ENCODE measurements around the gene COL7A1. TPM values are rescaled to one million over a fixed set of nuclear protein-coding genes. Genes with fewer than 3 reads are reported as not detected.

The COL7A1 gene
- total RNA-seq, 1 donor from 2014 or later = 32.3 TPM

GRCh38 chr3:48636149-48636655, 41.1 kb upstream of the COL7A1 start:
- H3K4me3 Mint-ChIP-seq = peak overlapping the region; percentile 88
- H3K27ac Mint-ChIP-seq = no peak overlapping the region
- H3K36me3 Mint-ChIP-seq = no peaks in the 10 kb centered on the region
- DNase-seq (ENCODE audit: extremely low spot score, unreplicated experiment) = no peak
- H3K9me3 Mint-ChIP-seq = no peaks in the 10 kb centered on the region
- H3K4me1 Mint-ChIP-seq (ENCODE audit: unreplicated experiment) = peaks cover 15% of the 10 kb centered on the region
- TF ChIP-seq, protein P1, sequence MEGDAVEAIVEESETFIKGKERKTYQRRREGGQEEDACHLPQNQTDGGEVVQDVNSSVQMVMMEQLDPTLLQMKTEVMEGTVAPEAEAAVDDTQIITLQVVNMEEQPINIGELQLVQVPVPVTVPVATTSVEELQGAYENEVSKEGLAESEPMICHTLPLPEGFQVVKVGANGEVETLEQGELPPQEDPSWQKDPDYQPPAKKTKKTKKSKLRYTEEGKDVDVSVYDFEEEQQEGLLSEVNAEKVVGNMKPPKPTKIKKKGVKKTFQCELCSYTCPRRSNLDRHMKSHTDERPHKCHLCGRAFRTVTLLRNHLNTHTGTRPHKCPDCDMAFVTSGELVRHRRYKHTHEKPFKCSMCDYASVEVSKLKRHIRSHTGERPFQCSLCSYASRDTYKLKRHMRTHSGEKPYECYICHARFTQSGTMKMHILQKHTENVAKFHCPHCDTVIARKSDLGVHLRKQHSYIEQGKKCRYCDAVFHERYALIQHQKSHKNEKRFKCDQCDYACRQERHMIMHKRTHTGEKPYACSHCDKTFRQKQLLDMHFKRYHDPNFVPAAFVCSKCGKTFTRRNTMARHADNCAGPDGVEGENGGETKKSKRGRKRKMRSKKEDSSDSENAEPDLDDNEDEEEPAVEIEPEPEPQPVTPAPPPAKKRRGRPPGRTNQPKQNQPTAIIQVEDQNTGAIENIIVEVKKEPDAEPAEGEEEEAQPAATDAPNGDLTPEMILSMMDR (conservative IDR thresholded peaks at IDR 0.05) = no peak
- H3K27me3 Mint-ChIP-seq = no peaks in the 10 kb centered on the region

DNA sequence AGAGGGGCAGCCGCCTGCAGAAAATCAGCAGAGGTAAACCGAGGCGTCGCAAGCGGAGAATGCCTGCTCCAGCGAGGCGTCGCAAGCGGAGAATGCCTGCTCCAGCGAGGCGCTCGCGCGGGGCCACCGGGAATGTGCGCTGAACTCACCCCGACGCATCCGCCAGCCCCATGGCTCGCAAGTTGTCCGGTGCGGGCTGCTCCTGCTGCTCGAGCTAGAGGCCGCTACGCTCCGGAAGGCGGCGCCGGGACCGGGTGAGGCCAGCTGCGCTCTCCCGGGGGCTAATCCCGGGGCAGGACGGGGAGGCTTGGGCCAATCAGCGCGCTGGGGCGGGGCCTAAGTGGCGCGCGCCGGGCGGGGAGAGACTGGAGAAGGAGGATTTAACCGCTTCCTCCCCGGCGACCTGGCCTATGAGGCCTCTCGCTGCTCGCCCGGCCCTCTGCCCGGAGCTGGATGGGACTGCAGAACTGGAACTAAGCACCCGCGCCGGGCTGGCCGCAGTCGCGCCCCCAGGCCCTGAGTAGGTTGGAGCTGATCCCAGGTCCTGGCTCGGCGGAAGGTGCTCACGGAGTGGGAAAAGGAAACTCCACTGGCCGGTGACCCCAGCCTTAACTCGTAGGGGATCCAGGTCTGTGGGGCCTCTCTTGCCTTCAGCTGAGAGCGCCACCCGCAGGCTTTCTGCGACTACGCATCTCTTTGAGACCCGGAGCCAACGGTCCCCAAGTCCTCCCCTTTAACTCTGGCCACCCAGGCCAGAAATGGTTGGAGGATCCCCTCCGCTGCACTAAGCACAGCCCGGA, 40.3 kb upstream of the COL7A1 start, which contains the start of gene SLC26A6:
Gene SLC26A6 (minus strand): TSS at position 240 of the 800 bp plus-strand sequence. CDS start 68 bp downstream, at position 172.
- Mint-ChIP-seq H3K4me3 (peak within 1 kb of the TSS; percentile 88), H3K9me3 (no peaks in the 10 kb centered on the region), H3K36me3 (no peaks in the 10 kb centered on the region), H3K4me1 (ENCODE audit: unreplicated experiment) (peaks cover 15% of the 10 kb centered on the region), H3K27me3 (no peaks in the 10 kb centered on the region), H3K27ac (peak within 1 kb of the TSS; percentile 59)
- DNase-seq (ENCODE audit: extremely low spot score, unreplicated experiment) = peak; percentile 98
- TF ChIP-seq, protein P1 (conservative IDR thresholded peaks at IDR 0.05) = peak; percentile 75

- TF ChIP-seq, protein P1 (conservative IDR thresholded peaks at IDR 0.05) = no peak
- H3K36me3 Mint-ChIP-seq = no peaks in the 10 kb centered on the region
- no peaks in the 10 kb centered on the region for H3K9me3 Mint-ChIP-seq
- peak overlapping the region; percentile 59 for H3K27ac Mint-ChIP-seq
- no peaks in the 10 kb centered on the region for H3K27me3 Mint-ChIP-seq
- peak overlapping the region; percentile 88 for H3K4me3 Mint-ChIP-seq
- peaks cover 15% of the 10 kb centered on the region for H3K4me1 Mint-ChIP-seq (ENCODE audit: unreplicated experiment)
- no peak for DNase-seq (ENCODE audit: extremely low spot score, unreplicated experiment)
Measured at GRCh38 chr3:48634661-48635221, 39.6 kb upstream of the COL7A1 start.

GRCh38 chr3:48633743-48634142, 38.6 kb upstream of the COL7A1 start:
- Mint-ChIP-seq H3K4me1 (ENCODE audit: unreplicated experiment) (peaks cover 15% of the 10 kb centered on the region), H3K27me3 (no peaks in the 10 kb centered on the region), H3K27ac (no peak overlapping the region), H3K36me3 (peaks cover 7% of the 10 kb centered on the region), H3K9me3 (no peaks in the 10 kb centered on the region), H3K4me3 (peak overlapping the region; percentile 88)
- TF ChIP-seq, protein P1 (conservative IDR thresholded peaks at IDR 0.05) = no peak
- no peak for DNase-seq (ENCODE audit: extremely low spot score, unreplicated experiment)

GRCh38 chr3:48633256-48633655, 38.1 kb upstream of the COL7A1 start:
- H3K27ac Mint-ChIP-seq = no peak overlapping the region
- H3K9me3 Mint-ChIP-seq = no peaks in the 10 kb centered on the region
- TF ChIP-seq, protein P1 (conservative IDR thresholded peaks at IDR 0.05) = no peak
- DNase-seq (ENCODE audit: extremely low spot score, unreplicated experiment) = no peak
- no peaks in the 10 kb centered on the region for H3K27me3 Mint-ChIP-seq
- peaks cover 7% of the 10 kb centered on the region for H3K36me3 Mint-ChIP-seq
- H3K4me3 Mint-ChIP-seq = no peak overlapping the region
- peaks cover 15% of the 10 kb centered on the region for H3K4me1 Mint-ChIP-seq (ENCODE audit: unreplicated experiment)
